Nephron progenitor cell (in vitro differentiated cells): ENCODE measurements around the gene U2AF1L4.

Experiments used
- DNase-seq: peaks from one replicate; pipeline ENCODE4 v3.0.0; 2021
- H3K27ac Mint-ChIP-seq: 2 replicates; pipeline ENCODE4 v1.8.0; 2021; ENCODE audit warnings: mild to moderate bottlenecking, moderate library complexity, mixed read lengths
- H3K27me3 Mint-ChIP-seq: 2 replicates; pipeline ENCODE4 v1.8.0; 2021; ENCODE audit warnings: mild to moderate bottlenecking, low read depth, mixed read lengths; ENCODE audit not compliant: poor library complexity
- H3K36me3 Mint-ChIP-seq: 2 replicates; pipeline ENCODE4 v1.8.0; 2021; ENCODE audit warnings: low read depth, mixed read lengths
- H3K4me1 Mint-ChIP-seq: 2 replicates; pipeline ENCODE4 v1.8.0; 2021; ENCODE audit warnings: mixed read lengths
- H3K4me3 Mint-ChIP-seq: 2 replicates; pipeline ENCODE4 v1.8.0; 2021; ENCODE audit warnings: mild to moderate bottlenecking, moderate library complexity, mixed read lengths
- H3K9me3 Mint-ChIP-seq: 2 replicates; pipeline ENCODE4 v1.8.0; 2021; ENCODE audit warnings: mild to moderate bottlenecking, moderate library complexity, mixed read lengths
- CTCF ChIP-seq: fragments of 200-600 bp; sonication (generic); IDR thresholded peaks from 2 replicates; pipeline ENCODE4 v1.5.0; 2021; ENCODE audit warnings: antibody characterized with exemption

The U2AF1L4 gene

GRCh38 chr19:35718345-35719041 is 26.7 kb downstream of the U2AF1L4 start:
- Mint-ChIP-seq H3K27ac (peak overlapping the region; percentile 66), H3K36me3 (peaks cover 10% of the 10 kb centered on the region), H3K27me3 (peaks cover 26% of the 10 kb centered on the region)

DNA sequence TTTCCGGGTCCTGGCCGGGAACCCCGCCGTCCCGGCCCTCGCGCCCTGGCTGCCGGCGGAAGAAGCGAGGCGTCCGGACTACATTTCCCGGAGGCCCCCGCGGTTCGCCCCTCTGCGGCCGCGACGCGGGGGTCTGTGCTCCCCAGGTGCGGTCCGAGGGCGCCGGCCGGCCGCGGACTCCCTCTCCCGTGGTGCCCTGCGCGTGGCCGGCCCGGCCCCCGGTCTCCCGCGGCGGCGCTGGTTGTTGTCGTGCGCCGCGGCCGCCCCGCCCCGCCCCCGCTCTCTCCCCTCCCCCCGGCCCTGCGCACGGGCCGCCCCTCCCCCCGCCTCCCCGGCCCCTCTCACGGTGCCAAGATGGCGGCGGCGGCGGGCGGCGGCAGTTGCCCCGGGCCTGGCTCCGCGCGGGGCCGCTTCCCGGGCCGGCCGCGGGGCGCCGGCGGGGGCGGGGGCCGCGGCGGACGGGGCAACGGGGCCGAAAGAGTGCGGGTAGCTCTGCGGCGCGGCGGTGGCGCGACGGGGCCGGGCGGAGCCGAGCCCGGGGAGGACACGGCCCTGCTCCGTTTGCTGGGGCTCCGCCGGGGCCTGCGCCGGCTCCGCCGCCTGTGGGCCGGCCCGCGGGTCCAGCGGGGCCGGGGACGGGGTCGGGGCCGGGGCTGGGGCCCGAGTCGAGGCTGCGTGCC is 27.4 kb downstream of the U2AF1L4 start, which contains the start of gene KMT2B:
TSS of gene KMT2B (plus strand) at position 339 of the 680 bp plus-strand sequence. CDS start at position 355, 16 bp downstream.
- no peaks in the 10 kb centered on the region for H3K9me3 Mint-ChIP-seq
- H3K4me1 Mint-ChIP-seq = peaks cover 35% of the 10 kb centered on the region
- peak; percentile 95 for DNase-seq
- H3K4me3 Mint-ChIP-seq = peak within 1 kb of the TSS; percentile 93
- no peak for TF ChIP-seq CTCF
- peaks cover 5% of the 10 kb centered on the region for H3K36me3 Mint-ChIP-seq
- peak within 1 kb of the TSS; percentile 90 for H3K27ac Mint-ChIP-seq
- peaks cover 29% of the 10 kb centered on the region for H3K27me3 Mint-ChIP-seq

More at GRCh38 chr19:35718345-35719041, 26.7 kb downstream of the U2AF1L4 start:
- peaks cover 35% of the 10 kb centered on the region for H3K4me1 Mint-ChIP-seq
- H3K9me3 Mint-ChIP-seq = no peaks in the 10 kb centered on the region
- H3K4me3 Mint-ChIP-seq = peak overlapping the region; percentile 93
- no peak for TF ChIP-seq CTCF
- peak; percentile 57 for DNase-seq

DNA sequence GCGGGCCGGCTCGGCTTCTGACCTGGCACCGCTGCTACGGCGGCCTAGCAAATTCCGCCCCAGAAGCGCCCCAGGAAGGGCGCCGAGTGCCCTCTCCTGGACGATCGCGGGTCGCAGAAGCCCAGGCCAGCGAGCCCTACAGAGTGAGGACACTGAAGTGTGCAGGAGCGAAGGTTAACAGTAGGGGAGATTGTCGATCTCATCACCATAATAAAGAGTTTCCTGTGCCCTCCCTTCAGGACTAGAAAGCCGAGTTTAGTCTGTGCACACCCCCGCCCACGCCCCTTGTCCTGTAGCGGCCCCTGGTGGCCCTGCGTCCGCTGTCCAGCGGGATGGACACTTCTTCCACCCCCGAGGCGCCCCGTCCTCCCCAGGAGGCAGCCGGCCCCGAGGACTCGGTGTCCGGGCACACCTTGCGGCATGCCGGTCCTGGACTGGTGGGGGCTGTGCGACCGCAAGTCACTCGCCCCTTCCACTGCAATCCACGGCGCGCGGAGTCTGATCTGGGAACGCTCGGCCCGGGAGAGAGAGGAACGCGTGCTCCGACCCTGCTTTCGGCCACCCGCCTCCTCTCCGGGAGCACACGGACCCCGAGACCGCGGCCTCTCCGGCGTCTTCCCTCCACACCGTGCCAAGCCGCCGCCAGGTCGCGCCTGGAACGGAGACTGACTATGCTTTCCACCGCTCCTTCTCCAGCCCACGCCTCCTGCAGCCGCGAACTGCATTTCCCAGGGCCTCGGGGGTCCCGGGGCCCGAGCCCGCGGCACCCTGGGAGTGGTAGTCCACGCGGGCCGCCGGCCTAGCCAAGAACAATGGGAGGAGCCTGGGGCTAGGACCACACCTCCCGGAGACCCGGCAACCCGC is 28.2 kb downstream of the U2AF1L4 start:
- H3K9me3 Mint-ChIP-seq = no peaks in the 10 kb centered on the region
- TF ChIP-seq CTCF = peak; percentile 87
- peaks cover 5% of the 10 kb centered on the region for H3K36me3 Mint-ChIP-seq
- H3K27ac Mint-ChIP-seq = peak overlapping the region; percentile 90
- DNase-seq = peak; percentile 91
- peak overlapping the region; percentile 91 for H3K4me3 Mint-ChIP-seq
- H3K4me1 Mint-ChIP-seq = peaks cover 35% of the 10 kb centered on the region
- H3K27me3 Mint-ChIP-seq = peaks cover 35% of the 10 kb centered on the region

- Mint-ChIP-seq H3K27me3 (peaks cover 38% of the 10 kb centered on the region), H3K4me3 (peak overlapping the region; percentile 91), H3K36me3 (peaks cover 5% of the 10 kb centered on the region), H3K27ac (peak overlapping the region; percentile 90), H3K4me1 (peaks cover 35% of the 10 kb centered on the region), H3K9me3 (no peaks in the 10 kb centered on the region)
- DNase-seq = peak; percentile 73
- no peak for TF ChIP-seq CTCF
Measured at GRCh38 chr19:35715981-35716800, 29.0 kb downstream of the U2AF1L4 start.

DNA sequence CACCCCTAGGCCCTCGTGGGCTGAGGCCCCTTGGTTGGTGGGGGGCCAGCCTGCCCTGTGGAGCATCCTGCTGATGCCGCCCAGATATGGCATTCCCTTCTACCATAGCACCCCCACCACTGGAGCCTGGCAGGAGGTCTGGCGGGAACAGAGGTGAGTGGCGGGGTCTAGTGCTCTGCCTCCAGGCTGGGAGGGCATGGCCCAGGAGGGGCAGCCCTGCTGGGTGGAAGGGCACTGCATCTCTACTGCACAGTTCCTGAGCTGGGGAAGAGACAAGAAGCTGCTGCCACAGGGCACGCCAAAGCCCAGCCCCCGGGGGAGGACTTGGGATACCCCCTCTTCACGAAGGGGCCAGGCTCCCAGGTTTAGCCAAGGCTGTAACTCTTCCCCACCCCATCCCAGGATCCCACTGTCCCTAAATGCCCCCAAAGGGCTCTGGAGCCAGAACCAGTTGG is 29.8 kb downstream of the U2AF1L4 start:
- no peak for TF ChIP-seq CTCF
- no peak overlapping the region for H3K4me3 Mint-ChIP-seq
- peaks cover 42% of the 10 kb centered on the region for H3K27me3 Mint-ChIP-seq
- H3K4me1 Mint-ChIP-seq = peaks cover 35% of the 10 kb centered on the region
- no peaks in the 10 kb centered on the region for H3K9me3 Mint-ChIP-seq
- no peak for DNase-seq
- H3K27ac Mint-ChIP-seq = no peak overlapping the region
- peaks cover 4% of the 10 kb centered on the region for H3K36me3 Mint-ChIP-seq
